Fibroblast of lung (primary cell): Measurements from ENCODE around the gene RASSF5.

ENCODE experiments used
- CTCF ChIP-seq, 2 donors: IDR thresholded peaks in 1 of 2; conservative IDR thresholded peaks in 1 of 2; 1 replicate in 1 of 2; 2 replicates in 1 of 2; pipeline ENCODE4 v1.5.1; 2011 to 2012; ENCODE audit warnings: low read length in 2 of 2, control low read depth in 1 of 2, inconsistent platforms in 1 of 2, low read depth in 1 of 2, mild to moderate bottlenecking in 1 of 2
- EZH2 ChIP-seq: IDR thresholded peaks from 2 replicates; pipeline ENCODE4 v1.5.1; 2012; ENCODE audit warnings: low read length, control low read depth, mild to moderate bottlenecking; ENCODE audit errors: missing control alignments

DNA sequence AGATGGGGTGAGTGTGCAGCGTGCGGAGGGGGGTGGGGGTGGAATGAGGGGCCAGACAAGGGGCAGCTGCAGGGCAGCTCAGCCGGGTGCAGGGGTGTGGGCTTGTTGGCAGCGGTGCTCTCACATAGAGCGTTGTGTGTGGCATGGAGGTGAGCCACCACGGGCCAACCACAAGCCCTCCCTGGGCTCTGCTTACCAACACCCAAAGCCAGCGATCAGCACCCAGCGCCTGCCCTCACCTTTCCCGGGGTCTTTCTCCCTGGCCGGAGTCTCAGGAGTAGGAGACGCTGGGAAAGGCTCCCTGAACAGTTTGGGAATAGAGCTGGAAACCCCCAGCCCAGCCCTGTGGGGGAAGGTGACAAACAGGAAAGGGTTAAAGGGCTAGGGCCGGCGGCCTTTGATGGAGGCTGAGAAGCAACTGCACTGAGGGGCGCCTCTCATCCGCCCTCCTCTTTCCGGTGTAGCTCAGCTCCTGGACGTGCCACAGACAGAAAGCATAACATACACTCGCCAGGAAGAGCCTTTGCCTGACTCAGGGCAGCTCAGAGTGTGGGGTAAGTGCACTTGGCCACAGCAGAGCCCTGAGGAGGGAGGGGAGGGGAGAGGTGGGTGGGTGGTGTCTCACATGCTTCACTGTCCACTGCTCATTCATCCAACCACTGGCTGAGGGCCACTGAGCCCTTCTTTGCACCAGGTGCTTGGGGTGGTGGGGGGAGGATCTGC lies 36.5 kb upstream of the RASSF5 start:
- TF ChIP-seq CTCF (conservative IDR thresholded peaks at IDR 0.05 in 1 of 2, IDR thresholded peaks at IDR 0.05 in 1 of 2; ENCODE audit: low read depth in 1 of 2, low read length in 2 of 2) (no peak), EZH2 (no peak)
